Transverse colon (tissue), 3 donors: ENCODE data around the gene TLE3.

ENCODE experiments used
- CTCF ChIP-seq, 5 experiments: fragments of 200-600 bp in 3 of 5; fragments of 450-650 bp in 2 of 5; sonication (generic) in 3 of 5; IDR thresholded peaks; 1 replicate in 2 of 5; 2 replicates in 3 of 5; pipeline ENCODE4 v1.5.1; 2016 to 2017; ENCODE audit warnings: antibody characterized with exemption in 5 of 5, inconsistent platforms in 3 of 5, mild to moderate bottlenecking in 2 of 5, moderate library complexity in 1 of 5
- POLR2A ChIP-seq: fragments of 450-650 bp; IDR thresholded peaks from one replicate; pipeline ENCODE4 v1.6.1; 2016; ENCODE audit warnings: antibody characterized with exemption, mild to moderate bottlenecking, moderate library complexity

GRCh38 chr15:70140025-70140542 is 42.4 kb upstream of the TLE3 start:
- no peak for TF ChIP-seq POLR2A
- no peak for TF ChIP-seq CTCF (IDR thresholded peaks at IDR 0.05)
